GM18505 (cell line): ENCODE data around the gene PSMB10.

Source experiments
- ATAC-seq: cut with Tn5 transposase; IDR thresholded peaks from one replicate; pipeline ENCODE4 v1.9.1; 2021; ENCODE audit not compliant: unreplicated experiment
- POLR2A ChIP-seq: IDR thresholded peaks from 4 replicates; pipeline ENCODE4 v1.6.1; 2011; ENCODE audit warnings: borderline replicate concordance; ENCODE audit not compliant: insufficient read depth, insufficient read length; ENCODE audit errors: extremely low read depth

PSMB10 gene

GRCh38 chr16:67892899-67893742, 43.5 kb downstream of the PSMB10 start, which contains the start of gene PSKH1:
Gene PSKH1 (plus strand): TSS chr16:67893254. CDS start chr16:67908750, 15,496 bp downstream.
- ATAC-seq, result peak; percentile 91
- TF ChIP-seq POLR2A, result peak; percentile 81

GRCh38 chr16:67892375-67892774, 44.3 kb downstream of the PSMB10 start:
- ATAC-seq, result no peak
- no peak for TF ChIP-seq POLR2A

GRCh38 chr16:67888331-67888730, 48.3 kb downstream of the PSMB10 start:
- no peak for ATAC-seq
- no peak for TF ChIP-seq POLR2A

GRCh38 chr16:67886387-67886786, 50.3 kb downstream of the PSMB10 start:
- TF ChIP-seq POLR2A, result no peak
- no peak for ATAC-seq

GRCh38 chr16:67885976-67886375, 50.7 kb downstream of the PSMB10 start:
- ATAC-seq, result no peak
- TF ChIP-seq POLR2A, result no peak

- ATAC-seq, result no peak
- no peak for TF ChIP-seq POLR2A
Observed at GRCh38 chr16:67885545-67885944, 51.1 kb downstream of the PSMB10 start.

- ATAC-seq, result no peak
- no peak for TF ChIP-seq POLR2A
Observed at GRCh38 chr16:67884684-67885083, 52.0 kb downstream of the PSMB10 start, which contains the start of gene NRN1L. Gene NRN1L (plus strand): TSS chr16:67884885. CDS start chr16:67884904, 19 bp downstream.
